ENCODE results near the gene DSP.

The DSP gene

GRCh38 chr6:7566617-7567173 lies 25.2 kb downstream of the DSP start:
- DNase-seq, result no peak

- DNase-seq, result no peak
Measured at GRCh38 chr6:7568021-7568420, 26.6 kb downstream of the DSP start.

- DNase-seq, result no peak
Measured at GRCh38 chr6:7569082-7569481, 27.6 kb downstream of the DSP start.

- DNase-seq, result no peak
Measured at GRCh38 chr6:7572213-7572943, 30.9 kb downstream of the DSP start.

- peak in 1 of 3 experiments; percentile 5 for DNase-seq
Measured at GRCh38 chr6:7574500-7574899, 33.0 kb downstream of the DSP start.

GRCh38 chr6:7578516-7578915 lies 37.0 kb downstream of the DSP start:
- DNase-seq, result no peak

- no peak for DNase-seq
Measured at GRCh38 chr6:7578931-7579330, 37.5 kb downstream of the DSP start.

GRCh38 chr6:7579851-7580250 lies 38.4 kb downstream of the DSP start:
- no peak for DNase-seq

GRCh38 chr6:7580537-7580926 lies 39.1 kb downstream of the DSP start:
- no peak for DNase-seq

- DNase-seq, result no peak
Measured at GRCh38 chr6:7580927-7581618, 39.6 kb downstream of the DSP start.

GRCh38 chr6:7585287-7585930 lies 43.9 kb downstream of the DSP start:
- no peak for DNase-seq

- no peak for DNase-seq
Measured at GRCh38 chr6:7587631-7588100, 46.2 kb downstream of the DSP start.

GRCh38 chr6:7588506-7588905 lies 47.0 kb downstream of the DSP start:
- no peak for DNase-seq

GRCh38 chr6:7589221-7589620 lies 47.8 kb downstream of the DSP start:
- peak in 1 of 3 experiments; percentile 27 for DNase-seq

- DNase-seq, result peak; percentile 90 to 96 (median 96)
Measured at GRCh38 chr6:7589949-7590917, 48.8 kb downstream of the DSP start, which contains the start of gene SNRNP48. Gene SNRNP48 (plus strand): TSS chr6:7590198. CDS start chr6:7590258, 60 bp downstream.

- DNase-seq, result no peak
Measured at GRCh38 chr6:7590918-7591302, 49.4 kb downstream of the DSP start.

GRCh38 chr6:7591770-7592169 lies 50.3 kb downstream of the DSP start:
- no peak for DNase-seq

GRCh38 chr6:7593229-7593628 lies 51.8 kb downstream of the DSP start:
- no peak for DNase-seq

- DNase-seq, result no peak
Measured at GRCh38 chr6:7594579-7595125, 53.2 kb downstream of the DSP start.

GRCh38 chr6:7604003-7604402 lies 62.5 kb downstream of the DSP start:
- DNase-seq, result no peak

GRCh38 chr6:7604506-7604905 lies 63.0 kb downstream of the DSP start:
- DNase-seq, result no peak
